NCI-H128 (cell line): Measurements from ENCODE around the gene KIF20A.
"Not testable (repeated sequence)": the region's sequence is repeated elsewhere in the genome, so short reads cannot be mapped to it uniquely, and the experiment has no call there.

Experiments used
- DNase-seq: peaks from one replicate; lab custom pipeline; 2025; ENCODE audit not compliant: unreplicated experiment; lab: John Stamatoyannopoulos, UW

The KIF20A gene

DNA sequence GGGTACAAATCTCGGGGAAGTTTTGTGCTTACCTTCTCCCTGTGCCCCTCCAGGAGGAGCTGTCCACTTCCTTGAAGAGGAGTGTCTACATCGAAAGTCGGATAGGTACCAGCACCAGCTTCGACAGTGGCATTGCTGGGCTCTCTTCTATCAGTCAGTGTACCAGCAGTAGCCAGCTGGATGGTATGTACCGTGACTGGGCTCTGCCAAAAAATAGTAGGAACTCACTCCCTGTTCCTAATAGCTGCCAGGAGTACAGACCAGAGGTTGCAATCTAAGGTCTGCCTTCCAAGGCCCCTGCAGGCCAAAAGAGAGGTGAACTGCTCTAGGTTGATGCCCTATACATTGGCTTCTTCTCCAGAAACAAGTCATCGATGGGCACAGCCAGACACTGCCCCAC, 3.9 kb downstream of the KIF20A start:
- no peak for DNase-seq

DNA sequence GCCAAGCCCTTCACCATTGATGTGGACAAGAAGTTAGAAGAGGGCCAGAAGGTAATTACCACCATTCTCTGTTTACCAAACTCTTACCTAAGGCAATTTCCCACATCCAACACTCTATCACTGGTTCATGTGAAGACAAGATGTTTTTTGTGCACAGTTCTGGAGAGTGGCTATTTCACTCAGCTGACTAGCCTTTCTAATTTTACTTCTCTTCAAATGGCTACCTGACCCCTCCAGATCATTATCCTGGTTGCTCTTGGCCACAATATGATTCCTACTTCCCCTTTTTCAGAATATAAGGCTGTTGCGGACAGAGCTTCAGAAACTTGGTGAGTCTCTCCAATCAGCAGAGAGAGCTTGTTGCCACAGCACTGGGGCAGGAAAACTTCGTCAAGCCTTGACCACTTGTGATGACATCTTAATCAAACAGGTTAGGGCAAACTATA, 7.1 kb downstream of the KIF20A start:
- no peak for DNase-seq

DNA sequence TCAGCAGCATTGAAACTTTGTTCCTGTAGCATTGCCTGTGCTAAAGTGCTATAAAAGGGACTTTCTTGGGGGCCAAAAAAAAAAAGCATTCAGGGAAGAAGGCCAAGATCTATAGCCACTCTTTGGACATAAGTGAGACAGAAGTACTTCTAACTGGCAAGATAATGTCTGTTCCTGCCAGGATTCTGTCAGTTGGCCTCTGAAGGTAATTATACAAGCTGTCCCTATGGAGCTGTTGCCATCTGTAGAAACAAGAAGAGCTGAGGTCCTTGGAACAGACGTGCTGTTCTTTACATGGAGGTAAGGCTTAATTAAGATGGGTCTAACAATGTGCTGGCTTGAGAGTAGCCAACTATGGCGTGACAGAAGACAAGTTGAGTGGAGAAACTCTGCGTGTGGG, 9.7 kb downstream of the KIF20A start:
- DNase-seq = no peak

DNA sequence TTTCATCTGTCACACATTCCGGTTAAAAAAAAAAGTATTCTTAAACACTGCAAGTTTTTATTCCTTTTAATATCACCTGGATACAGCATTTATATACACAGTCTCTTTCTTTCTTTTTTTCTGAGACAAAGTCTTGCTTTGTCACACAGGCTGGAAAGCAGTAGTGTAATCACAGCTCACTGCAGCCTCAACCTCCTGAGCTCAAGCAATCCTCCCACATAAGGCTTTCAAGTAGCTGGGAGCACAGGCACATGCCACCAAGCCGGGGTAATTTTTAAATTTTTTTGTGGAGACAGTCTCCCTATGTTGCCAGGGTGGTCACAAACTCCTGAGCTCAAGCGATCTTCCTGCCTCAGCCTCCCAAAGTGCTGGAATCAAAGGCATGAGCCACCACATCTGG, 13.9 kb downstream of the KIF20A start:
- DNase-seq = no peak

- not testable (repeated sequence) for DNase-seq
These were observed 14.9 kb downstream of the KIF20A start for GRCh38 chr5:138193859-138194258.

- DNase-seq = no peak
These were observed 32.1 kb downstream of the KIF20A start for GRCh38 chr5:138210985-138211384.

DNA sequence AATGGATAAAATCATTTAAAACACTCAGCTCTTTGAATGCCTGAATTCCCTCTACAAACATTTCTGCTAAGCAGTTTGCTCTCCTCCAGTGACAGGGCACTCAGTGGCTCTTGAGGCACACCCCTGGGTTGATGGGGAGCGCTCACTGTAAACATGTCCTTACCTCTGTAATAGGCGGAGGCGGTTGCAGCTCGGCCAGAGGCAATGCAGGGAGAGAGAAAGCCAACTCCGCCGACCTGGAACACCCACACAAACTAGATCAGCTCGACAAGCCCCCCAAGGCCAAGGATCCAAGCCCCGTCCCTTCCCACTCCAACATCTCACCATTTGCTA, 33.9 kb downstream of the KIF20A start:
- no peak for DNase-seq

- peak; percentile 83 for DNase-seq
These were observed 34.5 kb downstream of the KIF20A start, which contains the start of gene CDC23 for GRCh38 chr5:138213161-138214029. Gene CDC23 (minus strand): TSS chr5:138213323. CDS start chr5:138213312, 11 bp downstream.

- no peak for DNase-seq
These were observed 37.9 kb downstream of the KIF20A start for GRCh38 chr5:138216799-138217198.

- DNase-seq = no peak
These were observed 44.6 kb downstream of the KIF20A start for GRCh38 chr5:138223532-138223931.

GRCh38 chr5:138224712-138225111, 45.8 kb downstream of the KIF20A start:
- no peak for DNase-seq

GRCh38 chr5:138226910-138227309, 48.0 kb downstream of the KIF20A start:
- DNase-seq = no peak

GRCh38 chr5:138229387-138229786, 50.5 kb downstream of the KIF20A start:
- no peak for DNase-seq

GRCh38 chr5:138230261-138230660, 51.3 kb downstream of the KIF20A start:
- no peak for DNase-seq

- DNase-seq = peak; percentile 2
These were observed 52.2 kb downstream of the KIF20A start for GRCh38 chr5:138230981-138231589.

- no peak for DNase-seq
These were observed 54.4 kb downstream of the KIF20A start for GRCh38 chr5:138233280-138233679.

GRCh38 chr5:138234651-138235050, 55.7 kb downstream of the KIF20A start:
- no peak for DNase-seq
